ENCODE results near the gene HOXB2.

HOXB2 gene

GRCh38 chr17:48528153-48528935 lies 16.6 kb downstream of the HOXB2 start:
- H3K27ac ChIP-seq (ENCODE audit: low read length) = no peak overlapping the region
- no peak overlapping the region for H3K4me2 ChIP-seq (ENCODE audit: low read length)
- no peak overlapping the region for H3K4me3 ChIP-seq (ENCODE audit: low read length)
- no peak overlapping the region for H3K9ac ChIP-seq (ENCODE audit: low read length)
- TF ChIP-seq EZH2phosphoT487 (IDR thresholded peaks at IDR 0.05; ENCODE audit: low read depth) = no peak
- TF ChIP-seq, protein P1, sequence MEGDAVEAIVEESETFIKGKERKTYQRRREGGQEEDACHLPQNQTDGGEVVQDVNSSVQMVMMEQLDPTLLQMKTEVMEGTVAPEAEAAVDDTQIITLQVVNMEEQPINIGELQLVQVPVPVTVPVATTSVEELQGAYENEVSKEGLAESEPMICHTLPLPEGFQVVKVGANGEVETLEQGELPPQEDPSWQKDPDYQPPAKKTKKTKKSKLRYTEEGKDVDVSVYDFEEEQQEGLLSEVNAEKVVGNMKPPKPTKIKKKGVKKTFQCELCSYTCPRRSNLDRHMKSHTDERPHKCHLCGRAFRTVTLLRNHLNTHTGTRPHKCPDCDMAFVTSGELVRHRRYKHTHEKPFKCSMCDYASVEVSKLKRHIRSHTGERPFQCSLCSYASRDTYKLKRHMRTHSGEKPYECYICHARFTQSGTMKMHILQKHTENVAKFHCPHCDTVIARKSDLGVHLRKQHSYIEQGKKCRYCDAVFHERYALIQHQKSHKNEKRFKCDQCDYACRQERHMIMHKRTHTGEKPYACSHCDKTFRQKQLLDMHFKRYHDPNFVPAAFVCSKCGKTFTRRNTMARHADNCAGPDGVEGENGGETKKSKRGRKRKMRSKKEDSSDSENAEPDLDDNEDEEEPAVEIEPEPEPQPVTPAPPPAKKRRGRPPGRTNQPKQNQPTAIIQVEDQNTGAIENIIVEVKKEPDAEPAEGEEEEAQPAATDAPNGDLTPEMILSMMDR (IDR thresholded peaks at IDR 0.05; ENCODE audit: low read depth, low read length) = no peak
- no peaks in the 10 kb centered on the region for H4K20me1 ChIP-seq (ENCODE audit: insufficient read depth, low read length)
- H3K9me3 ChIP-seq (ENCODE audit: insufficient read depth, low read length) = no peaks in the 10 kb centered on the region
- H3K79me2 ChIP-seq (ENCODE audit: low read length) = no peaks in the 10 kb centered on the region
- H3K36me3 ChIP-seq (replicated peaks; ENCODE audit: low read depth, low read length) = no peaks in the 10 kb centered on the region
- peak overlapping the region; percentile 1; the same call in 1 of the 2 replicates for H2AFZ ChIP-seq (ENCODE audit: low read depth, low read length)
- H3K4me1 ChIP-seq (ENCODE audit: low read length) = peaks cover 16% of the 10 kb centered on the region
- no peaks in the 10 kb centered on the region for H3K27me3 ChIP-seq (ENCODE audit: low read depth, low read length)

DNA sequence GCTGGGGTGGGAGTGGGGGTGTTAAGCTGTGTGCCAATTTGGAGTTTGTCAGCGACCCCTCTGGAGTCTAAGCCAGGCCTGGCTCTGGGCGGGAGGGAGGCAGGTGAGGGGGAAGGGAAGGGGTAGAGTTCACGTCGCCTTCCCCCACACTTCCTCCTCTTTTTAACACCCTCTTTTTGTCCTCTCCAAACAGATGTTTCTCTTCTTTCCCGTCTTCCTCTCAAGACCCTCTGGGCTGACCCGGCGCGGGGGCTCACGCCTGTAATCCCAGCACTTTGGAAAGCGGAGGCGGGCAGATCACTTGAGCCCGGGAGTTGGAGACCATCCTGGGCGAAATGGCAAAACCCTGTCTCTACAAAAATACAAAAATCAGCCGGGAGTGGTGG lies 17.4 kb downstream of the HOXB2 start:
- no peaks in the 10 kb centered on the region for H4K20me1 ChIP-seq (ENCODE audit: insufficient read depth, low read length)
- H3K4me3 ChIP-seq (ENCODE audit: low read length) = no peak overlapping the region
- no peaks in the 10 kb centered on the region for H3K27me3 ChIP-seq (ENCODE audit: low read depth, low read length)

DNA sequence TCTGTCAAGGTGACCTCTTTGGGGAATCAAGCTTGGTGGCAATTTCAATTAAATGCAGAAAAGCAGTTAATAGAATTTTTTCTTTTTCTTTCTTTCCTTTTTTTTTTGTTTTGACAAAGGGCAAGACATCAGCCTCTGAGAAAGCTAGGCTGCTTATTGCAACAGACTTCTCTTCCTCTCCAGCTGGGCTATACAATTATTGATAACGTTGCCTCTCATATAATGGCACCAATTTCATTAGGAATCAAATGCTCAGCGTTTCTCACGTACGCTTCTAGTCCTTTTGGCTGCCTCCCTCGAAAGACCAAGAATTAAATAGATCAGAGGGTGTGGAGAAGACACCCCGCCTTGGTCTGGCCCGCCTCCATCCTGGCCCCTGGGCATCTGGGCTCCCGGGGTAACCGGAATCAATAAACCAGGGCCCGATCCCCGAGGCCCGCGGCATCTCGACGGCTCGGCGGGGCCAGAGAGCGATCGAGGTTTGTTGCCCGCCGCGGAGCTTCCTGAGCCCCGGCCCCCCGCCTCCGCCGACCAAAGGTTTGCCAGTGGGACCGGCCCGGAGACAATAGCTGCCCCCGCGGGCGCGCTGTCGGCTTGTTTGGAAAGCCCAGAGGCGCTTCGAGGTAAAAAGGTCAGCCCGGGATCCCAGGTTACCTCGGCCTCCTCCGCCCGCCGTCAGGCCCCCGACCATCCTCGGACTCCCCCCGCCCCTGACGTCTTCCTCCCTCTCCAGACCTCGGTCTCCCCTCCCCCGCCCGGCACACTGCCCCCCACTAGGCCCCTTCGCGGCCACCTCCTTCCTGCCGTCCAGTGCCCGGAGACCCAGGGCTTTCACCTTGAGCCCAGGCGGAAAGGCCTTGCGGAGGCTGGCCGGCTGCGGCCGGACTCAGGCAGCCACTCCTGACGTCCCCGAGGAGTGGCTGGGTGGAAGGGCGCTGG lies 18.0 kb downstream of the HOXB2 start:
- Histone ChIP-seq H3K27me3 (ENCODE audit: low read depth, low read length) (no peaks in the 10 kb centered on the region), H3K4me3 (ENCODE audit: low read length) (no peak overlapping the region)

More for the DNA sequence above, 17.4 kb downstream of the HOXB2 start:
- no peaks in the 10 kb centered on the region for H3K79me2 ChIP-seq (ENCODE audit: low read length)
- no peak overlapping the region for H3K9ac ChIP-seq (ENCODE audit: low read length)
- H3K9me3 ChIP-seq (ENCODE audit: insufficient read depth, low read length) = no peaks in the 10 kb centered on the region
- H3K4me1 ChIP-seq (ENCODE audit: low read length) = peaks cover 18% of the 10 kb centered on the region
- no peak overlapping the region for H2AFZ ChIP-seq (ENCODE audit: low read depth, low read length)
- TF ChIP-seq, protein P1 (IDR thresholded peaks at IDR 0.05; ENCODE audit: low read depth, low read length) = no peak
- TF ChIP-seq EZH2phosphoT487 (IDR thresholded peaks at IDR 0.05; ENCODE audit: low read depth) = no peak
- H3K36me3 ChIP-seq (replicated peaks; ENCODE audit: low read depth, low read length) = no peaks in the 10 kb centered on the region
- H3K4me2 ChIP-seq (ENCODE audit: low read length) = no peak overlapping the region
- no peak overlapping the region for H3K27ac ChIP-seq (ENCODE audit: low read length)

More for the DNA sequence above, 18.0 kb downstream of the HOXB2 start:
- Histone ChIP-seq H3K27ac (ENCODE audit: low read length) (no peak overlapping the region), H3K79me2 (ENCODE audit: low read length) (no peaks in the 10 kb centered on the region), H3K9me3 (ENCODE audit: insufficient read depth, low read length) (no peaks in the 10 kb centered on the region), H3K4me2 (ENCODE audit: low read length) (no peak overlapping the region), H3K4me1 (ENCODE audit: low read length) (peaks cover 22% of the 10 kb centered on the region), H3K36me3 (replicated peaks; ENCODE audit: low read depth, low read length) (no peaks in the 10 kb centered on the region), H4K20me1 (ENCODE audit: insufficient read depth, low read length) (no peaks in the 10 kb centered on the region), H3K9ac (ENCODE audit: low read length) (no peak overlapping the region), H2AFZ (ENCODE audit: low read depth, low read length) (no peak overlapping the region)
- TF ChIP-seq, protein P1 (IDR thresholded peaks at IDR 0.05; ENCODE audit: low read depth, low read length) = no peak
- no peak for TF ChIP-seq EZH2phosphoT487 (IDR thresholded peaks at IDR 0.05; ENCODE audit: low read depth)

Data from OCI-LY3 (cell line).